GM19438 (cell line): Measurements from ENCODE around the gene CLPTM1L.
"Not testable (repeated sequence)": the region's sequence is repeated elsewhere in the genome, so short reads cannot be mapped to it uniquely, and the experiment has no call there.

Experiments
- ATAC-seq: cut with Tn5 transposase; IDR thresholded peaks from one replicate; pipeline ENCODE4 v1.9.1; 2021; ENCODE audit warnings: low read depth; ENCODE audit not compliant: unreplicated experiment

CLPTM1L gene

GRCh38 chr5:1278656-1279442 is 66.0 kb downstream of the CLPTM1L start:
- no peak for ATAC-seq

- no peak for ATAC-seq
Measured at GRCh38 chr5:1278216-1278615, 66.7 kb downstream of the CLPTM1L start.

GRCh38 chr5:1277781-1278180 is 67.1 kb downstream of the CLPTM1L start:
- no peak for ATAC-seq

GRCh38 chr5:1277331-1277730 is 67.6 kb downstream of the CLPTM1L start:
- no peak for ATAC-seq

- no peak for ATAC-seq
Measured at GRCh38 chr5:1276930-1277329, 68.0 kb downstream of the CLPTM1L start.

- ATAC-seq: not testable (repeated sequence)
Measured at GRCh38 chr5:1275397-1276391, 69.2 kb downstream of the CLPTM1L start.

GRCh38 chr5:1274471-1274870 is 70.4 kb downstream of the CLPTM1L start:
- ATAC-seq: no peak

- no peak for ATAC-seq
Measured at GRCh38 chr5:1273745-1274144, 71.2 kb downstream of the CLPTM1L start.

- ATAC-seq: no peak
Measured at GRCh38 chr5:1272201-1272600, 72.7 kb downstream of the CLPTM1L start.

- no peak for ATAC-seq
Measured at GRCh38 chr5:1270933-1271914, 73.7 kb downstream of the CLPTM1L start.

- no peak for ATAC-seq
Measured at GRCh38 chr5:1270426-1270825, 74.5 kb downstream of the CLPTM1L start.

GRCh38 chr5:1268666-1269065 is 76.2 kb downstream of the CLPTM1L start:
- no peak for ATAC-seq

GRCh38 chr5:1268056-1268455 is 76.8 kb downstream of the CLPTM1L start:
- ATAC-seq: no peak
